ENCODE measurements around the gene L1TD1.

The L1TD1 gene

DNA sequence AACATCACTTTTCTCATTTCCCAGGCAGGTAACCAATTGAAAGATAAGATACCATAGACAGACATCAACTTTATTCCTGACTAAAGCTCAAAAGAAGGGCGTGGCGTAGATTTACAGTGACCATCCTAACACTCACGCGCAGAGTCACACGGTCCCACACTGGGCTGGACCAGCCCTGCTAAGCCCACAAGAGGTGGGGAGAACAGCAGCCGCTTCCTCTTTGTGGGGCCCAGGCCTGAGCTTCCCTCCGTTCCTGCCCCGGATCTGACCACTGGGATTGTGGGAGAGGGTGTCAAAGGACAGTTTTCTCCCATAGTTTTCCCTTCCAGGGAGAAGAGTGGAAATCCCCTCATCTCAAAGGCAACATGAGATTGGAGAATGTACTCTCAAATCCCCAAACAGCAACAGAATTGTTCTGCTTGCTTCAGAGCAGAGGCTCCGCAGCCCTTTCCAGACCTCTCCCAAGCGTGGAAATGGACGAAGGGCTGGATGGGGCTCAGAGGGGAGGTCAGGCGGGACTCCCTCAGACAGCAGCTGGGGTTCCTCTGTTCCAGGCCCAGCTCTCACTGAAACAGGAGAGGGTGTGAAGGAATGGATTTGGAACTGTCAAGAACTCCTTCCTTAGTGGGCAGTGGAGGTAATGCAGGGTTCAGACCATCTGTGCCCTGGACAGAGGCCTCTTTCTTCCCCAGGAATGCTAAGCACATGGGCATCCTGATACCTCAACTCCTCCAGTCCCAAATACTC lies 33.7 kb downstream of the L1TD1 start:
- no peak for DNase-seq (ENCODE audit: low spot score)
- TF ChIP-seq, protein P1, sequence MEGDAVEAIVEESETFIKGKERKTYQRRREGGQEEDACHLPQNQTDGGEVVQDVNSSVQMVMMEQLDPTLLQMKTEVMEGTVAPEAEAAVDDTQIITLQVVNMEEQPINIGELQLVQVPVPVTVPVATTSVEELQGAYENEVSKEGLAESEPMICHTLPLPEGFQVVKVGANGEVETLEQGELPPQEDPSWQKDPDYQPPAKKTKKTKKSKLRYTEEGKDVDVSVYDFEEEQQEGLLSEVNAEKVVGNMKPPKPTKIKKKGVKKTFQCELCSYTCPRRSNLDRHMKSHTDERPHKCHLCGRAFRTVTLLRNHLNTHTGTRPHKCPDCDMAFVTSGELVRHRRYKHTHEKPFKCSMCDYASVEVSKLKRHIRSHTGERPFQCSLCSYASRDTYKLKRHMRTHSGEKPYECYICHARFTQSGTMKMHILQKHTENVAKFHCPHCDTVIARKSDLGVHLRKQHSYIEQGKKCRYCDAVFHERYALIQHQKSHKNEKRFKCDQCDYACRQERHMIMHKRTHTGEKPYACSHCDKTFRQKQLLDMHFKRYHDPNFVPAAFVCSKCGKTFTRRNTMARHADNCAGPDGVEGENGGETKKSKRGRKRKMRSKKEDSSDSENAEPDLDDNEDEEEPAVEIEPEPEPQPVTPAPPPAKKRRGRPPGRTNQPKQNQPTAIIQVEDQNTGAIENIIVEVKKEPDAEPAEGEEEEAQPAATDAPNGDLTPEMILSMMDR (IDR thresholded peaks at IDR 0.05; ENCODE audit: extremely low read depth, insufficient read depth, missing control alignments): no peak
- in situ Hi-C loops (cut with MboI; ENCODE audit: low pct_unique_long_range_greater_than_20kb, low sequenced_read_pairs, unreplicated experiment): no loop called here

DNA sequence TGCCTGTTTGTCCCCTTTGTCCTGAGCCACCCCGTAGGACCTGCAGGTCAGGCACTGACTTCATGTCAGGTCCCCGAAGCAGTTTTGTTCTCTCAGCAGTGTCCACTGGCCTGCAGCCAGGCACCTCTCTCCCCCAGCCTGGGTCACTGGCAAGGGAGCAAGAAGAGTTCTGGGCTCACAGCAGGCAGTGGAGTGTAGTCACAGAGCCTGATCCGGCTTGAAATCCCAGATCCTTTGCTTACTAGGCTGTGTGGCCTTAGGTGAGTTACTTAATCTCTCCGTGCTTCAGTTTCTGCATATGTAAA lies 34.2 kb downstream of the L1TD1 start:
- TF ChIP-seq, protein P1 (IDR thresholded peaks at IDR 0.05; ENCODE audit: extremely low read depth, insufficient read depth, missing control alignments): no peak
- no peak for DNase-seq (ENCODE audit: low spot score)
- in situ Hi-C loops (cut with MboI; ENCODE audit: low pct_unique_long_range_greater_than_20kb, low sequenced_read_pairs, unreplicated experiment): no loop called here

DNA sequence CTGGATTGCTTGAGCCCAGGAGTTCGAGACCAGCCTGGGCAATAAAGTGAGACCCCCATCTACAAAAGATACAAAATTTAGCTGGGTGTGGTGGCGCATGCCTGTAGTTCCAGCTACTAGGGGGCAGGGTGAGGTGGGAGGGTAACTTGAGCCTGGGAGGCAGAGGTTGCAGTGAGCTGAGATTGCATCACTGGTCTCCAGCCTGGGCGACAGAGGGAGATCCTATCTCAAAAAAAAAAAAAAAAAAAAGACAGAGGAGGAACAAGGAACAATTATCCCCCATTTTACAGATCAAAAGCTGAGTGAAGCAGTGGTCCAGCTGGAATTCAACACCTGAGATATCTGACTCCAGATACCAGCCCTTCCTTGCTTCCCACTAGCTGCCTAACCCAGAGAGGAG lies 34.8 kb downstream of the L1TD1 start:
- DNase-seq (ENCODE audit: low spot score): no peak
- in situ Hi-C loops (cut with MboI; ENCODE audit: low pct_unique_long_range_greater_than_20kb, low sequenced_read_pairs, unreplicated experiment): no loop called here
- TF ChIP-seq, protein P1 (IDR thresholded peaks at IDR 0.05; ENCODE audit: extremely low read depth, insufficient read depth, missing control alignments): no peak

DNA sequence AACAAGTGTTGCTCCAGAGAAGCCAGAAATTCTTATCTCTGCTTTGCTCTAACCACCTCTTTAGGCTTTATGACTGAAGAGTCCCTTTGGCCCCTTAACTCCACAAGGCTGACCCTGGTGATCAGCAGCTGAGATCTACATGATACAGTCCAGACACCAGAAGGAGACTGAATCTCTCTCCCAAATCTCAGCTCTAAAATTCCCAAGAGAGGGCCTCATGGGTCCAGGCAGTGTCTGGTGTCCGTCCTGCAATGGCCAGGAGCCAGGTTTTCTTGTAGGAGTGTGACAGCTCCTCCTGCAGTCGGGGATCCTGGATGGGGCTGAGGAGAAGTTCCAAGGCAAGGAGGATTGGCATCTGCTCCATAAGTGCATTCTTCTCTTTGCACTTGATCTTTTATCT lies 35.3 kb downstream of the L1TD1 start:
- no peak for DNase-seq (ENCODE audit: low spot score)
- TF ChIP-seq, protein P1 (IDR thresholded peaks at IDR 0.05; ENCODE audit: extremely low read depth, insufficient read depth, missing control alignments): no peak
- in situ Hi-C loops (cut with MboI; ENCODE audit: low pct_unique_long_range_greater_than_20kb, low sequenced_read_pairs, unreplicated experiment): no loop called here

DNA sequence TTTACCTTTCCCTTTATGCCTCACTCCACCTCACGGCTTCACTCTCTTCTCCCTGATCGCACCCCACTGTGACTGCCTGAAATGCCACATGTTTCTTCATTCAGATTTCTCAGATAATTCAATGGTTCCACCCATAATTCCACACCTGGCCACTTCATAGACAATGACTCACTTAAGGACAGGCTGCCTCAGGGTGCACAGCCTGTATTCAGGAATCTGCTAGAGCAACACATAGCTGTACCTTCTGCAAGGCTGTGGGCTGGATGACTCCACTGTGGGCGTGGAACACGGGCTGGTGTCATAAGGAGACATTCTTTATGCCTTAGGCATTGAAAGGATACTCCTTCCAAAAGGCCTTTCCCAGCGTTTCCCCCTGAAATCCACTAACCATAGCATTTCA lies 36.1 kb downstream of the L1TD1 start:
- no peak for DNase-seq (ENCODE audit: low spot score)
- TF ChIP-seq, protein P1 (IDR thresholded peaks at IDR 0.05; ENCODE audit: extremely low read depth, insufficient read depth, missing control alignments): no peak
- in situ Hi-C loops (cut with MboI; ENCODE audit: low pct_unique_long_range_greater_than_20kb, low sequenced_read_pairs, unreplicated experiment): no loop called here

DNA sequence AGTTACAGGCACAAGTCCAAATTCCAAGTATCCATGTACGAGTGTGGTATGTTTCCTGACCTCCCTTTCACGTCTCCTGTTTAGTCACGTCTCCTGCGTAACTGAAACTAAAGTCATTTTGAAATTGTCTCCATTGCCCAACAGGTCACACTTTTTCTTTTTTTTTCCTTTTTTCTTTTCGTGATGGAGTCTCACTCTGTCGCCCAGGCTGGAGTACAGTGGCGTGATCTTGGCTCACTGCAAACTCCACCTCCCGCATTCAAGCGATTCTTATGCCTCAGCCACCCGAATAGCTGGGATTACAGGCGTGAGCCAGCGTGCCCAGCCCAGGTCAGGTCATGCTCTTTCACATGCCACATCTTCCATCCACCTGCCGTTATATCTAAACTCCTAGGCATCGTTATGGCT lies 38.2 kb downstream of the L1TD1 start:
- in situ Hi-C loops (cut with MboI; ENCODE audit: low pct_unique_long_range_greater_than_20kb, low sequenced_read_pairs, unreplicated experiment): no loop called here
- TF ChIP-seq, protein P1 (IDR thresholded peaks at IDR 0.05; ENCODE audit: extremely low read depth, insufficient read depth, missing control alignments): no peak
- no peak for DNase-seq (ENCODE audit: low spot score)
